WTC11 (cell line): Measurements from ENCODE around the gene RMC1.

Source experiments
- NR2C2 ChIP-seq: sonication (generic); formaldehyde crosslinking; IDR thresholded peaks from 2 replicates; pipeline ENCODE4 v1.8.0; 2022; ENCODE audit warnings: mild to moderate bottlenecking, missing genetic modification reagents
- TF ChIP-seq, protein P1 (sequence below): fragments of 200-600 bp; IDR thresholded peaks from 2 replicates; pipeline ENCODE4 v1.8.0; 2022; ENCODE audit warnings: antibody characterized with exemption

DNA sequence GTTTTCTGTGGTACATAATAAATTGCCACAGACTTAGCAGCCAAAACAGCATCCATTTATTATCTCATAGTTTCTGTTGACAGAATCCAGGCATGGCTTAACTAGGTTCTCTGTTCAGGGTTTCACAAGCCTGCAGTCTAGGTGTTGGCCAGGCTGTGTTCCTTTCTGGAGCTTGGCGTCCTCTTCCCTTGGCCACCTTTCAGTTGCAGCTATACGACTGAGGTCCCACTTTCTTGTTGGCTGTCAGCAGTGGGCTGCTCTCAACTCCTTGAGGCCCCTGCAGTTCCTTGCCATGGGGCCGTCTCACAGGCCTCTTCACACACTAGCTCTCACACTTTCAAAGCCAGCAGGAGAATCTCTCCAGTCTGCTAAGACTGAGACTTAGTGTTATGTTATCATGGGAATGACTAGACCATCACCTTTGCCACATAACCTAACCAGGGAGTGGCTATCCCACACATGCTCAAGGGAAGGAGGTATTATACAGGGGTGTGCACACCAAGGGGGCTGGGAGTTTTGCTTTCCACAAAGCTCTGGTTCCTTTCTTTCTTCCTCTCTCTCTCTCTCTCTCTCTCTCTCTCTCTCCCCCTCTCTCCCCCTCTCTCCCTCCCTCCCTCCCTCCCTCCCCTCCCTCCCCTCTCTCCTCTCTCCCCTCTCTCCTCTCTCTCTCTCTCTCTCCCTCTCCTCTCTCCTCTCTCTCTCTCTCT, 34.4 kb upstream of the RMC1 start:
- no peak for TF ChIP-seq NR2C2
- TF ChIP-seq, protein P1, sequence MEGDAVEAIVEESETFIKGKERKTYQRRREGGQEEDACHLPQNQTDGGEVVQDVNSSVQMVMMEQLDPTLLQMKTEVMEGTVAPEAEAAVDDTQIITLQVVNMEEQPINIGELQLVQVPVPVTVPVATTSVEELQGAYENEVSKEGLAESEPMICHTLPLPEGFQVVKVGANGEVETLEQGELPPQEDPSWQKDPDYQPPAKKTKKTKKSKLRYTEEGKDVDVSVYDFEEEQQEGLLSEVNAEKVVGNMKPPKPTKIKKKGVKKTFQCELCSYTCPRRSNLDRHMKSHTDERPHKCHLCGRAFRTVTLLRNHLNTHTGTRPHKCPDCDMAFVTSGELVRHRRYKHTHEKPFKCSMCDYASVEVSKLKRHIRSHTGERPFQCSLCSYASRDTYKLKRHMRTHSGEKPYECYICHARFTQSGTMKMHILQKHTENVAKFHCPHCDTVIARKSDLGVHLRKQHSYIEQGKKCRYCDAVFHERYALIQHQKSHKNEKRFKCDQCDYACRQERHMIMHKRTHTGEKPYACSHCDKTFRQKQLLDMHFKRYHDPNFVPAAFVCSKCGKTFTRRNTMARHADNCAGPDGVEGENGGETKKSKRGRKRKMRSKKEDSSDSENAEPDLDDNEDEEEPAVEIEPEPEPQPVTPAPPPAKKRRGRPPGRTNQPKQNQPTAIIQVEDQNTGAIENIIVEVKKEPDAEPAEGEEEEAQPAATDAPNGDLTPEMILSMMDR, result no peak
